Stimulated activated CD4-positive, alpha-beta T cell treated with anti-CD3 and anti-CD28 coated beads, Interleukin-1b, Interleukin-23, amount 100 ng/mL, for 48 hours (primary cell): Measurements from ENCODE around the gene TIMM8B.
"Not testable (repeated sequence)": the region's sequence is repeated elsewhere in the genome, so short reads cannot be mapped to it uniquely, and the experiment has no call there.

ENCODE experiments used
- DNase-seq: peaks from one replicate; pipeline ENCODE4 v3.0.0-alpha.2; 2020

Gene TIMM8B

DNA sequence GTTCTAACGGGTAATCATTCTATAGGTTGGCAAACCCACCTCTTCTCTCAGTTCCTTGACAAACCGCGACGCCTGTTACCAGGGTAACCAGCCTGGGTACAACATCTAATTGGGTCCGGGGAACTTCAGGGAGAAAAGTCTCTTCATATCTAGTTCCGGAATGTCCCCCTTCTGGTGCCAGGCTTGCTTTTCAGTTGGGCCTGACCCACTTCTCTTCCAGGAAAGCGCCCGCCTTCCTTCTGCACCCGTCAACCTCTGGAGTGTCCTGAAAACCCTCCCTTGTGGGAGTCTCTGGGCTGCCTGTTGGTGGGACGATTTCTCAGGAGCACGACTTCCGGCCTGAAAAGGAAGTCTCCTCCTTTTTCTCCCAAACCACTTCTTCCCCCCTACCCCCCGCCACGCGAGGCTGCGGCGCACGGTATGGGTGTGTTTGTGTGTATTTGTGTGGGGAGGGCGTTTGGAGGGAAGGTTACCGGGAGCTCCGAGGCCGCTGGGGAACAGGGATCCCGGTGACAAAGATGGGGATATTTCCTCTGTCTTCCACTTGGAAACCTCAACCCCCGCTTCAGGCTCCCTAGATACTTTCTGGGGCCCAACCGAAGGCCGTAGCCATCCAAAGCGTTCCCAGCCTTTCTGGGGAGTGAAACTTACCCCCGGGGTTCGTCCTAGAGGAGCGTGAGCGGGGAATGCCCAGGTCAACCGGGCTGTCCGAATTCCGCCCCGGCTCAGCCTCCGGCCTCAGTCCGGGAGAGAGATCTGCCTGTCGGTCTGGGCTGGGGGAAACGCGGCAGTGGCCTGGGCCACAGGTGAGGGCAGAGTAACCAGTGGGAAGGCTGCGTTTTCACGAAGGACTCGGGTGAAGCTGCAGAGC is 12.4 kb downstream of the TIMM8B start, which contains the start of the genes NKAPD1 and PIH1D2:
TSS of gene NKAPD1 (plus strand) at position 359 of the 871 bp plus-strand sequence. CDS start 1,276 bp downstream, outside the sequence.
TSS of gene PIH1D2 (minus strand) at position 77 of the 871 bp plus-strand sequence. CDS start 843 bp downstream, outside the sequence.
- DNase-seq: peak; percentile 78

DNA sequence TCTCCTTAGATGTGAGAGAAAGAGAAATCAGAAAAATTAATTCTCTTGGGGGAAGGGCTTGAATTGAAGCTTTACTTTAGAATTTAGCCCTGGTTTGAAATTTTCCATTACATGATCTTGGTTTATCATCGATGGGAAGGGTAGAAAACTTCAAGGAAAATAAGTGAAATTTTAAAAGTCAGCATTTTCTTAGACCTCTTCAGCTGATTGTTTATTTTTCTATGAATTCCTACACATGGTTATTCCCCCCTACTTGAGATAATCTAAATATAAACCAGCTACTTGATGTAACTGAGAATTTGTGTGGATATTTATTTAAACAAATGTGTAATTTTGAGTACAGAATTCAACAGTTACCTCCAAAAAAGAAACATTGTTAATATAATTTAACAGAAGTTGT is 23.6 kb downstream of the TIMM8B start:
- no peak for DNase-seq

DNA sequence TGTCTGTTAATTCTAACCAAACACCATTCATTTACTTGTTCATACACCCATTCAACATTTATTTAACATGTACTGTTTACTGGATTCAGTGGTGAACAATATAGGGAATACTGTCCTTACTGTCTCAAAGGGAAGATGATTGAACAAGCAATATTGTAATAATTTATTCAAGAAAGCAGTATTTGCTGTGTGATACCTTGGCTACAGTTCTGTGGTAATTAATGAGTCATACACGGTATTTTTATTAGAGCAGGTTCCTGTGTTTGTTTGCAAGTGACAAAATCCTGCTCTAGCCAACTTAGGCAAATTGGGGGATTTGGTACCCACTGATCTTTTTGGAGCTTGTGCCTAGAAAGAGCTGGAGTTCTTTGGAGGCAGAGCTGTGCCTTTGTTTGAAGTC is 28.5 kb downstream of the TIMM8B start:
- DNase-seq: no peak

DNA sequence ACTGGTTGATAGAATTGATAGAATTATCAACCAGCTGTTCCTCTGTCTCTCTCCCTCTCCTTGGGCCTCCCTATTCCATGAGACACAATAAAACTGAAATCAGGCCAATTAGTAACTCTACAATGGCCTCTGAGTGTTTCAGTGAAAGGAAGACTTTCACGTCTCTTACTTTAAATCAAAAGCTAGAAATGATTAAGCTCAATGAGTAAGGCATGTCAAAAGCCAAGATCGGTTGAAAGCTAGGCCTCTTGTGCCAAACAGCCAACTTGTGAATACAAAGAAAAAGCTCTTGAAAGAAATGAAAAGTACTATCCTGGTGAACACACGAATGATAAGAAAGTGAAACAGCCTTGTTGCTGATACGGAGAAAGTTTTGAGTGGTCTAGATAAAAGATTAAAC is 29.4 kb downstream of the TIMM8B start:
- DNase-seq: peak; percentile 11

DNA sequence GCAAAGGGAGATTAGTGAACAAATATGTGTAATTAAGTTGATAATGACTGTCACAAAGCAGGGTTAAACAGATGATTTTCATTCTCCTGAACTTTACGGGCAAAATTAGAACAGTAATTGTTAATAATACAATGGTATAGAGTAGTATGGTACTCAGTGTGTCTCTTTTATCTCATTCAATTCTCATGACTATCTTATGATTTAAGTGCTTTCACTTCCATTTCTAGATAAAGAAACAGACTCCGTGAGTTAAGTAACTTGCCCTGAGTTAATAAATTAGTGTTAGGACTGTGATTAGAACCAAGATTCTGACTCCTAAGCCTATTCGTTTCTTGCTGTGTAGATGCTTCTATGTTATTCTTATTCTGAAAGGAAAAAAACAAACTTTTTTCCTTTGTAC is 34.8 kb downstream of the TIMM8B start:
- DNase-seq: no peak

DNA sequence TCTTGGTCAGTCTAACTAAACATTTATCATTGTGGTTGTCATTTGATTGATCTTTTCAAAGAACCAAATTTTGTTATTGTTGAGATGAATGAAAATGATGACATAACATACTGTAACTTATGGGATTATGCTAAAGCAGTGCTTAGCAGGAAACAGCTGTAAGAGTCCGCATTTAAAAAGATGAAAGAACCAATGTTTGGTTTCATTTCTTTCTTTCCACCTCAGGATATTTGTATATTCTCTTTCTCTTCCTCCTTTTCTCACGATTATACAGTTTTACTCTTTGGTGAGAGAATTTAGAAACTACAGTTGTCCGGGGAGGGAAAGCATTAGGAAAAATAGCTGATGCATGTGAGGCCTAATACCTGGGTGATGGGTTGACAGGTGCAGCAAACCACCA is 35.8 kb downstream of the TIMM8B start:
- no peak for DNase-seq

DNA sequence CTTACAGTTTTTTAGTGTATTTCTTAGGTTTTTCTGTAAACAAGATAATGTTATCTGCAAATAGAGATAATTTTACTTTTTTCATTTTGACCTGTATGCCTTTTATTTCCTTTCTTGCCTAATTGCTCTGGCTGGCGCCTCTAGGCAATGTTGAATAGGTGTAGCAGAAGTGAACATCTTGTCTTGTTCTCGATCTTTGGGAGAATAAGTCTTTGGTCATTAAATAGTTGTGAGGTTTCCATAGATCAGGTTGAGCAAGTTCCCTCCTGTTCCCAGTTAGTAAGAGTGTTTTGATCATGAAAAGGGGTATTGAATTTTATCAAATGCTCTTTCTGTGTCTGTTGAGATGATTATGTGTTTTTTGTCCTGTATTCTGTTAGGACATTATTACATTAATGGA is 36.8 kb downstream of the TIMM8B start:
- no peak for DNase-seq

DNA sequence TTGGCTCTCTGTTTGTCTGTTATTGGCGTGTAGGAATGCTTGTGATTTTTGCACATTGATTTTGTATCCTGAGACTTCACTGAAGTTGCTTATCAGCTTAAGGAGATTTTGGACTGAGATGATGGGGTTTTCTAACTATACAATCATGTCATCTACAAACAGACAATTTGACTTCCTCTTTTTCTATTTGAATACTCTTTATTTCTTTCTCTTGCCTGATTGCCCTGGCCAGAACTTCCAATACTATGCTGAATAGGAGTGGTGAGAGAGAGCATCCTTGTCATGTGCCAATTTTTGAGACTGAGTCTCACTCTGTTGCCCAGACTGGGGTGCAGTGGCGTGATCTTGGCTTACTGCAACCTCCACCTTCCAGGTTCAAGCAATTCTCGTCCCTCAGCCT is 38.3 kb downstream of the TIMM8B start:
- not testable (repeated sequence) for DNase-seq

DNA sequence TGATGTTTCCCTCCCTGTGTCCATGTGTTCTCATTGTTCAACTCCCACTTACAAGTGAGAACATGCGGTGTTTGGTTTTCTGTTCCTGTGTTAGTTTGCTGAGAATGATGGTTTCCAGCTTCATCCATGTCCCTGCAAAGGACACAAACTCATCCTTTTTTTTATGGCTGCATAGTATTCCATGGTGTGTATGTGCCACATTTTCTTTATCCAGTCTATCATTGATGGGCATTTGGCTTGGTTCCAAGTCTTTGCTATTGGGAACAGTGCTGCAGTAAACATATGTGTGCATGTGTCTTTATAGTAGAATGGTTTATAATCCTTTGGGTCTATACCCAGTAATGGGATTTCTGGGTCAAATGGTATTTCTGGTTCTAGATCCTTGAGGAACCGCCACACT is 39.9 kb downstream of the TIMM8B start:
- DNase-seq: not testable (repeated sequence)

DNA sequence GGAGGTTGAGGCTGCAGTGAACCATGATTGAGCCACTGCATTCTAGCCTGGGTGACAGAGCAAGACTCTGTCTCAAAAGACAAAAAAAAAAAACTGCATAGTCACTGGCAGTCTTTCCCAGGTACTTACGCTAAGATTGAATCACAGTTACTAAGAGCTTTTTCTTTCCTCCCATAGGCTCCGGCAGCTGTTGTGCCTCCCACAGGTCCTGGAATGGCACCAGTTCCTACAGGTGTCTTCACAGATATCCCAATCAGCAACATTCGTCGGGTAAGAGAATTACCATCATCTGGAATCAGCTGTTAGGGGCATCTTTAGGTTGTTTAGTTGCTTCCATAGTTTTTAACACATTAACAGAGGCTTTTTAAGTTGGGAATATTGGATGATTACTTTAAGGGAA is 41.6 kb downstream of the TIMM8B start:
- no peak for DNase-seq

DNA sequence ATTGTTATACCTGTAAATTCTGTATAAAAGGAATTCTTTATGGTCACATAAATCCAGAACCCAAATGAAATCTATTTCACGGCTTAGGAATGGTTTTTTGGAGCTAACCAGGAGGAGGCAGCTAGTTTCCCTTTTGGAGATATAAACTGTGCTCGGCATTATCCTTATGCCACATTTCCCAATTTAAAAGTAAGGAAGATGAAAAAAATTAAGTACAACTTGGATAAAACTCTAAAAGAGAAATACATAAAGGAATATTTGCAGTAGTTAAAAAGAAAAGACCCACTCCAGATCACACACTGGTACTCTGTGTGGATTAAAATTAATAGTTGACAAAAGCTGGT is 43.6 kb downstream of the TIMM8B start:
- DNase-seq: no peak

DNA sequence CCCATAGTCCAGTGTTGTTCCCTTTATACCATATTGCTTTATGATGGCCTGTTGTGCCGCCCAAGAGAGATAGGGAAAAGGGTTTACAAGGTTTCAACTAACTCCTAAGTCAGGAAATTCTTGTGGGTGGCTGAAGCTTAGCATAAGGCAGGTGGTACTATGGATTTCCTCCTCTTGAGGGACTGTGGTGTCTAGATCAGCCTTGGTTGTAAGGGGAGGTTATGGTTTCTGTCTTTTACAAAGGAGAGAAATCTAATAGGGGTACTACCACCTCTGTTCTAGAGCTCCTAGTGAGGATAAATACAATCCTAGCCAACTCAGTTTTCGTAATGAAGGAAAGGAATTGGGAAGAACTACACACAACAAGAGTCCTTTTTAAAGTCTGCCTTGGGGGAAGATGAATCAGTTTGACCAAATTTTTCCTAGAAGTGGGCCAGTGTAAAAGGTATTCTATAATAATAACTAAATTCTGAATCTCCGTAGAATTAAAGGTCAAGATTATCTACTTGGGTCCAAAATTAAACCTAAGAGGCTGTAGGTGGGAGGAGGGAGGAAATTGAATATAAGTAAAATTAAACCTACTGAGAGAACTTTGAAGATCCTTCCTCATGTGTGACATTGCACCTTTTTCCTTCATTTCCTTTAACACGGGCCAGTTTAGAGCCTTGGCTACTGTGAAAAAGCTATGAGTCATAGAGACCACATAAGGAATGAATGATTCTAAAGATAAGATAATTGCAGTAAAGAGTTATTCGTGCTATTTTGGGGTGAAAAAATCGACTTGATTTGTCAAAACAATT is 44.2 kb downstream of the TIMM8B start:
- DNase-seq: no peak

DNA sequence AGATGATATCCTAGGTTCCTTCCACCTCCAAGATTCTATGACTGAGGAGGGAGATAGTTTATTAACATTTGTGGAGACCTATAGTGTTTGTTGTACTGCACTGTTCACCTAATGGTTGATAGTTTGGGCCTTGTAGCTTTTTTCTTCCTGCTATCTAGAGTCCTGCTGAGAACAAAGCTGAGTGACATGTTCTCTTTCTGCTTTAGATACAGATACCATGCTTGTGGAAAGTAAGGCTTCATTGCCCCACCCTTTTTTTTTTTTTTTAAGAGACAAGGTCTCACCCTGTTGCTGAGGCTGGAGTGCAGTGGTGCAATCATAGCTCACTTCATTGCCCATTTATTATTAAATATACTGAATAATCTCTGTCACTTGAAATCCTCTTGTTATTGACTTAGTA is 49.0 kb downstream of the TIMM8B start:
- DNase-seq: no peak
